Neuronal stem cell (in vitro differentiated cells): Measurements from ENCODE around the gene LYVE1.

Source experiments
- DNase-seq: peaks from one replicate; pipeline ENCODE4 v3.0.0-alpha.2; 2013; ENCODE audit warnings: low spot score
- H2AFZ ChIP-seq: one replicate; pipeline ENCODE4 v1.6.1; 2013; ENCODE audit warnings: mild to moderate bottlenecking, low read length, inconsistent platforms
- H2AK5ac ChIP-seq: 2 replicates; pipeline ENCODE4 v1.6.1; 2013; ENCODE audit warnings: low read depth, mild to moderate bottlenecking, inconsistent platforms, low read length, moderate library complexity, mixed read lengths
- H2BK120ac ChIP-seq: 2 replicates; pipeline ENCODE4 v1.6.1; 2013; ENCODE audit warnings: low read depth, mild to moderate bottlenecking, inconsistent platforms, low read length, moderate library complexity, mixed read lengths
- H2BK12ac ChIP-seq: one replicate; pipeline ENCODE4 v1.6.1; 2013; ENCODE audit warnings: low read length, inconsistent platforms
- H2BK15ac ChIP-seq: 2 replicates; pipeline ENCODE4 v1.6.1; 2013; ENCODE audit warnings: mild to moderate bottlenecking, low read length, inconsistent platforms, mixed read lengths
- H2BK5ac ChIP-seq: one replicate; pipeline ENCODE4 v1.6.1; 2013; ENCODE audit warnings: inconsistent platforms, mild to moderate bottlenecking, low read length, moderate library complexity
- H3K14ac ChIP-seq: one replicate; pipeline ENCODE4 v1.6.1; 2013; ENCODE audit warnings: low read length, inconsistent platforms
- H3K18ac ChIP-seq: 2 replicates; pipeline ENCODE4 v1.6.1; 2013; ENCODE audit warnings: low read length, inconsistent platforms
- H3K23ac ChIP-seq: 2 replicates; pipeline ENCODE4 v1.6.1; 2013; ENCODE audit warnings: low read depth, mild to moderate bottlenecking, mixed read lengths, low read length, inconsistent platforms; ENCODE audit not compliant: poor library complexity
- H3K27ac ChIP-seq: replicated peaks from 3 replicates; pipeline ENCODE4 v1.5.1; 2013; ENCODE audit warnings: low read length, inconsistent platforms
- H3K27me3 ChIP-seq, 3 experiments: 2 replicates each; pipeline ENCODE4 v1.6.1; 2013; ENCODE audit warnings: low read length in 3 of 3, mild to moderate bottlenecking in 2 of 3, inconsistent platforms in 1 of 3, low read depth in 1 of 3, mixed read lengths in 1 of 3, moderate library complexity in 1 of 3; ENCODE audit not compliant: control insufficient read depth in 3 of 3, insufficient read depth in 3 of 3
- H3K36me3 ChIP-seq, 2 donors: replicated peaks in 1 of 2; 2 replicates each; pipeline ENCODE4 v1.6.1; 2013; ENCODE audit warnings: low read length in 2 of 2; ENCODE audit not compliant: control insufficient read depth in 2 of 2, insufficient read depth in 2 of 2
- H3K4ac ChIP-seq: 2 replicates; pipeline ENCODE4 v1.6.1; 2013; ENCODE audit warnings: inconsistent platforms, mild to moderate bottlenecking, low read length, moderate library complexity
- H3K4me1 ChIP-seq, 2 donors: 1 replicate in 1 of 2; 2 replicates in 1 of 2; pipeline ENCODE4 v1.6.1; 2013; ENCODE audit warnings: low read length in 2 of 2, low read depth in 1 of 2; ENCODE audit not compliant: control insufficient read depth in 2 of 2, insufficient read depth in 1 of 2
- H3K4me2 ChIP-seq: one replicate; pipeline ENCODE4 v1.6.1; 2013; ENCODE audit warnings: mild to moderate bottlenecking, low read length, inconsistent platforms; ENCODE audit not compliant: insufficient read depth, poor library complexity, severe bottlenecking
- H3K4me3 ChIP-seq, 2 donors: 2 replicates each; pipeline ENCODE4 v1.5.1; 2013; ENCODE audit warnings: low read length in 2 of 2, mild to moderate bottlenecking in 2 of 2, inconsistent platforms in 1 of 2, moderate library complexity in 1 of 2
- H3K79me1 ChIP-seq: one replicate; pipeline ENCODE4 v1.6.1; 2013; ENCODE audit warnings: low read depth, mild to moderate bottlenecking, inconsistent platforms, low read length, moderate library complexity
- H3K9ac ChIP-seq: one replicate; pipeline ENCODE4 v1.6.1; 2013; ENCODE audit warnings: mild to moderate bottlenecking, low read depth, low read length, inconsistent platforms; ENCODE audit not compliant: poor library complexity
- H3K9me3 ChIP-seq, 2 donors: replicated peaks in 1 of 2; 2 replicates each; pipeline versions ENCODE3 to v1.6.1; 2013; ENCODE audit warnings: low read length in 2 of 2, mild to moderate bottlenecking in 2 of 2, inconsistent platforms in 1 of 2, low read depth in 1 of 2, mixed read lengths in 1 of 2, moderate library complexity in 1 of 2; ENCODE audit not compliant: control insufficient read depth in 2 of 2, insufficient read depth in 1 of 2
- H4K8ac ChIP-seq: one replicate; pipeline ENCODE4 v1.6.1; 2013; ENCODE audit warnings: low read depth, mild to moderate bottlenecking, inconsistent platforms, low read length, moderate library complexity
- H4K91ac ChIP-seq: one replicate; pipeline ENCODE4 v1.6.1; 2013; ENCODE audit warnings: low read length, low read depth, mild to moderate bottlenecking, inconsistent platforms; ENCODE audit not compliant: poor library complexity
- WGBS, 2 donors: extraction: QIAGEN DNeasy Blood & Tissue Kit; methylation state at CpG; one replicate each; pipeline ENCODE4 v1.1.7; 2013; ENCODE audit warnings: missing lambda C conversion rate in 2 of 2, mixed read lengths in 1 of 2; ENCODE audit not compliant: insufficient read length in 2 of 2, insufficient replicate concordance in 1 of 2; ENCODE audit errors: extremely low coverage in 2 of 2; 5-methylcytosine and 5-hydroxymethylcytosine counted together

LYVE1 gene

GRCh38 chr11:10592331-10592730 lies 23.9 kb upstream of the LYVE1 start:
- DNase-seq = no peak
- Histone ChIP-seq H2BK120ac (no peak overlapping the region), H2BK15ac (no peak overlapping the region), H3K23ac (no peak overlapping the region), H2BK5ac (no peak overlapping the region), H3K9ac (no peak overlapping the region), H3K4me3 (no peak overlapping the region), H2BK12ac (no peak overlapping the region), H3K79me1 (no peaks in the 10 kb centered on the region), H2AK5ac (no peak overlapping the region), H3K27ac (no peak overlapping the region), H4K91ac (no peak overlapping the region), H3K4me2 (no peak overlapping the region), H3K36me3 (no peaks in the 10 kb centered on the region), H4K8ac (no peak overlapping the region), H3K4ac (no peak overlapping the region), H3K9me3 (no peaks in the 10 kb centered on the region), H3K4me1 (peaks cover 0 to 7% of the 10 kb centered on the region in 2 donors), H3K27me3 (no peaks in the 10 kb centered on the region), H2AFZ (no peak overlapping the region), H3K18ac (no peak overlapping the region), H3K14ac (no peak overlapping the region)
- no CpG with 5 or more reads among the region's 2 CpGs for WGBS, 2 donors

GRCh38 chr11:10591741-10592140 lies 23.3 kb upstream of the LYVE1 start:
- no CpG with 5 or more reads among the region's 2 CpGs for WGBS, 2 donors

GRCh38 chr11:10590218-10590915 lies 21.9 kb upstream of the LYVE1 start:
- Histone ChIP-seq H3K79me1 (no peaks in the 10 kb centered on the region), H2AK5ac (no peak overlapping the region), H3K9me3 (peaks cover 0 to 1% of the 10 kb centered on the region in 2 donors), H3K27ac (peak overlapping the region; percentile 3), H4K91ac (no peak overlapping the region), H2BK120ac (no peak overlapping the region), H3K18ac (no peak overlapping the region), H3K4me3 (no peak overlapping the region), H3K23ac (no peak overlapping the region), H3K4me2 (no peak overlapping the region), H3K4me1 (peaks cover 0 to 7% of the 10 kb centered on the region in 2 donors), H2BK5ac (no peak overlapping the region), H4K8ac (no peak overlapping the region), H2AFZ (no peak overlapping the region), H2BK12ac (no peak overlapping the region), H3K9ac (no peak overlapping the region), H3K36me3 (no peaks in the 10 kb centered on the region), H3K14ac (no peak overlapping the region), H3K4ac (no peak overlapping the region), H3K27me3 (no peaks in the 10 kb centered on the region), H2BK15ac (no peak overlapping the region)
- DNase-seq = no peak
- no CpG with 5 or more reads among the region's 2 CpGs for WGBS, 2 donors

More at GRCh38 chr11:10591741-10592140, 23.3 kb upstream of the LYVE1 start:
- Histone ChIP-seq H3K18ac (peak overlapping the region; percentile 68), H2BK12ac (no peak overlapping the region), H3K27ac (no peak overlapping the region), H2BK120ac (no peak overlapping the region), H3K4ac (no peak overlapping the region), H2BK5ac (no peak overlapping the region), H3K79me1 (no peaks in the 10 kb centered on the region), H3K36me3 (no peaks in the 10 kb centered on the region), H3K14ac (no peak overlapping the region), H2BK15ac (no peak overlapping the region), H3K23ac (no peak overlapping the region), H2AK5ac (no peak overlapping the region), H3K4me3 (no peak overlapping the region), H3K4me2 (no peak overlapping the region), H4K8ac (no peak overlapping the region), H4K91ac (no peak overlapping the region), H3K9me3 (no peaks in the 10 kb centered on the region), H3K27me3 (no peaks in the 10 kb centered on the region), H2AFZ (no peak overlapping the region), H3K9ac (no peak overlapping the region), H3K4me1 (peaks cover 0 to 7% of the 10 kb centered on the region in 2 donors)
- DNase-seq = no peak

- H3K4me3 ChIP-seq = no peak overlapping the region
- no peak for DNase-seq
- H3K4me2 ChIP-seq = no peak overlapping the region
- no CpG with 5 or more reads among the region's 2 CpGs for WGBS, 2 donors
- no peak overlapping the region for H3K23ac ChIP-seq
- H3K14ac ChIP-seq = no peak overlapping the region
- H2AK5ac ChIP-seq = no peak overlapping the region
- peaks cover 0 to 7% of the 10 kb centered on the region in 2 donors for H3K4me1 ChIP-seq
- no peak overlapping the region for H2BK15ac ChIP-seq
- no peak overlapping the region for H2BK120ac ChIP-seq
- no peak overlapping the region for H3K4ac ChIP-seq
- no peak overlapping the region for H4K91ac ChIP-seq
- no peak overlapping the region for H2AFZ ChIP-seq
- no peak overlapping the region for H2BK5ac ChIP-seq
- H3K79me1 ChIP-seq = no peaks in the 10 kb centered on the region
- H3K27ac ChIP-seq = no peak overlapping the region
- peaks cover 0 to 1% of the 10 kb centered on the region in 2 donors for H3K9me3 ChIP-seq
- H3K27me3 ChIP-seq = no peaks in the 10 kb centered on the region
- H2BK12ac ChIP-seq = no peak overlapping the region
- H3K18ac ChIP-seq = no peak overlapping the region
- H3K9ac ChIP-seq = no peak overlapping the region
- no peaks in the 10 kb centered on the region for H3K36me3 ChIP-seq
- no peak overlapping the region for H4K8ac ChIP-seq
Observed at GRCh38 chr11:10588904-10589303, 20.4 kb upstream of the LYVE1 start.
